PFSK-1 (cell line): ENCODE results near the gene IKZF5.

Source experiments
- REST ChIP-seq, 2 experiments: IDR thresholded peaks; 2 replicates each; pipeline versions ENCODE4 v1.6.1 to v1.8.0; 2011 to 2012; ENCODE audit warnings: low read depth in 2 of 2, low read length in 2 of 2, control low read depth in 1 of 2, inconsistent platforms in 1 of 2, mild to moderate bottlenecking in 1 of 2, moderate library complexity in 1 of 2; ENCODE audit not compliant: insufficient read depth in 1 of 2
- SIN3A ChIP-seq: IDR thresholded peaks from 2 replicates; pipeline ENCODE4 v1.6.1; 2012; ENCODE audit warnings: mild to moderate bottlenecking, low read length, moderate library complexity, borderline replicate concordance; ENCODE audit not compliant: insufficient read depth

- TF ChIP-seq REST (IDR thresholded peaks at IDR 0.05; ENCODE audit: insufficient read depth in 1 of 2, low read depth in 2 of 2, low read length in 2 of 2): no peak
- TF ChIP-seq SIN3A: no peak
Measured at GRCh38 chr10:123027861-123028260, 19.3 kb upstream of the IKZF5 start.
